ENCODE data around the gene AKAP13. TPM values are rescaled to one million over a fixed set of nuclear protein-coding genes. Genes with fewer than 3 reads are reported as not detected.
A peak's percentile ranks its signal among the peaks of the same experiment; 100 is the strongest.

The AKAP13 gene
- polyA plus RNA-seq, 1 of the 3 experiments (the other 2 are of a cell fraction): 8.4 TPM

- H3K4me1 ChIP-seq (ENCODE audit: control insufficient read depth in 1 of 2, insufficient read depth in 2 of 2, low read depth in 1 of 2, low read length in 1 of 2): peaks cover 25 to 34% of the 10 kb centered on the region in 2 experiments
- whole genome bisulfite sequencing (ENCODE audit: low lambda C conversion rate): 82% methylated on average over 8 of the region's 8 CpGs
- no peak for TF ChIP-seq YY1 (IDR thresholded peaks at IDR 0.05; ENCODE audit: low read depth)
- TF ChIP-seq ELF1 (IDR thresholded peaks at IDR 0.05): no peak
- no peak for TF ChIP-seq ZBTB33 (IDR thresholded peaks at IDR 0.05; ENCODE audit: borderline replicate concordance, low read depth)
- TF ChIP-seq FOXM1 (IDR thresholded peaks at IDR 0.05; ENCODE audit: low read depth): no peak
- TF ChIP-seq, protein P1, sequence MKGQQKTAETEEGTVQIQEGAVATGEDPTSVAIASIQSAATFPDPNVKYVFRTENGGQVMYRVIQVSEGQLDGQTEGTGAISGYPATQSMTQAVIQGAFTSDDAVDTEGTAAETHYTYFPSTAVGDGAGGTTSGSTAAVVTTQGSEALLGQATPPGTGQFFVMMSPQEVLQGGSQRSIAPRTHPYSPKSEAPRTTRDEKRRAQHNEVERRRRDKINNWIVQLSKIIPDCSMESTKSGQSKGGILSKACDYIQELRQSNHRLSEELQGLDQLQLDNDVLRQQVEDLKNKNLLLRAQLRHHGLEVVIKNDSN (IDR thresholded peaks at IDR 0.05; ENCODE audit: borderline replicate concordance, low read depth): no peak
- TF ChIP-seq, protein P2, sequence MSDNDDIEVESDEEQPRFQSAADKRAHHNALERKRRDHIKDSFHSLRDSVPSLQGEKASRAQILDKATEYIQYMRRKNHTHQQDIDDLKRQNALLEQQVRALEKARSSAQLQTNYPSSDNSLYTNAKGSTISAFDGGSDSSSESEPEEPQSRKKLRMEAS (IDR thresholded peaks at IDR 0.05; ENCODE audit: low read depth): no peak
- no peak for TF ChIP-seq GATA2 (CRISPR knock-in tag; IDR thresholded peaks at IDR 0.05)
- no peak for TF ChIP-seq PBX3 (IDR thresholded peaks at IDR 0.05)
- no peak overlapping the region for H3K9ac ChIP-seq
- H3K79me2 ChIP-seq (ENCODE audit: insufficient read depth): peaks cover 61% of the 10 kb centered on the region
- H3F3A ChIP-seq (replicated peaks; ENCODE audit: insufficient read depth): peaks cover 4% of the 10 kb centered on the region
- H3K27me3 ChIP-seq (ENCODE audit: insufficient read depth): no peaks in the 10 kb centered on the region
- no peak overlapping the region for H3K4me3 ChIP-seq (ENCODE audit: low read depth in 2 of 2, low read length in 1 of 2)
- H2AFZ ChIP-seq (ENCODE audit: low read depth): no peak overlapping the region
- H3K9me2 ChIP-seq: no peaks in the 10 kb centered on the region
- CTCF ChIA-PET: interaction anchor here (1.0 to 1.7 kb wide), 4 partner anchors 9 to 178 kb away, joined by 3 to 7 read pairs (median 4); no protein-coding TSS in a partner anchor
- POLR2A ChIA-PET: no interaction called here
- H4K20me1 ChIP-seq (ENCODE audit: insufficient read depth): peaks cover 15% of the 10 kb centered on the region; the same call in 1 of the 2 replicates
- no peaks in the 10 kb centered on the region for H3K36me3 ChIP-seq (replicated peaks in 1 of 2; ENCODE audit: control insufficient read depth in 1 of 2, insufficient read depth in 2 of 2, low read length in 1 of 2)
- H3K27ac ChIP-seq (ENCODE audit: low read depth in 2 of 2, low read length in 1 of 2): peak overlapping the region in 1 of 2 experiments; percentile 23; a peak in 1 of 4 replicates
- H3K9me3 ChIP-seq: no peaks in the 10 kb centered on the region
- no peak for DNase-seq
- no peak overlapping the region for H3K4me2 ChIP-seq
These were observed 94.4 kb downstream of the AKAP13 start for GRCh38 chr15:85474700-85475316.

- no peak overlapping the region for H3K9ac ChIP-seq
- no peak overlapping the region for H2AFZ ChIP-seq (ENCODE audit: low read depth)
- POLR2A ChIA-PET: no interaction called here
- no peak for DNase-seq
- H3K27ac ChIP-seq (ENCODE audit: low read depth in 2 of 2, low read length in 1 of 2): no peak overlapping the region
- H3K36me3 ChIP-seq (replicated peaks in 1 of 2; ENCODE audit: control insufficient read depth in 1 of 2, insufficient read depth in 2 of 2, low read length in 1 of 2): no peaks in the 10 kb centered on the region
- TF ChIP-seq FOXM1 (IDR thresholded peaks at IDR 0.05; ENCODE audit: low read depth) (no peak), TAF1 (IDR thresholded peaks at IDR 0.05; ENCODE audit: borderline replicate concordance, low read depth, low read length) (no peak), NRF1 (IDR thresholded peaks at IDR 0.05; ENCODE audit: low read depth, low read length) (no peak), PBX3 (IDR thresholded peaks at IDR 0.05) (no peak), GATA2 (CRISPR knock-in tag; IDR thresholded peaks at IDR 0.05) (no peak), RCOR1 (IDR thresholded peaks at IDR 0.05; ENCODE audit: low read length) (no peak), ELF1 (IDR thresholded peaks at IDR 0.05) (no peak), RAD21 (IDR thresholded peaks at IDR 0.05; ENCODE audit: low read length) (no peak), POLR2AphosphoS5 (IDR thresholded peaks at IDR 0.05; ENCODE audit: low read depth, low read length) (no peak), NFIC (IDR thresholded peaks at IDR 0.05; ENCODE audit: borderline replicate concordance) (no peak), GABPA (IDR thresholded peaks at IDR 0.05; ENCODE audit: low read depth) (no peak)
- TF ChIP-seq, protein P3, sequence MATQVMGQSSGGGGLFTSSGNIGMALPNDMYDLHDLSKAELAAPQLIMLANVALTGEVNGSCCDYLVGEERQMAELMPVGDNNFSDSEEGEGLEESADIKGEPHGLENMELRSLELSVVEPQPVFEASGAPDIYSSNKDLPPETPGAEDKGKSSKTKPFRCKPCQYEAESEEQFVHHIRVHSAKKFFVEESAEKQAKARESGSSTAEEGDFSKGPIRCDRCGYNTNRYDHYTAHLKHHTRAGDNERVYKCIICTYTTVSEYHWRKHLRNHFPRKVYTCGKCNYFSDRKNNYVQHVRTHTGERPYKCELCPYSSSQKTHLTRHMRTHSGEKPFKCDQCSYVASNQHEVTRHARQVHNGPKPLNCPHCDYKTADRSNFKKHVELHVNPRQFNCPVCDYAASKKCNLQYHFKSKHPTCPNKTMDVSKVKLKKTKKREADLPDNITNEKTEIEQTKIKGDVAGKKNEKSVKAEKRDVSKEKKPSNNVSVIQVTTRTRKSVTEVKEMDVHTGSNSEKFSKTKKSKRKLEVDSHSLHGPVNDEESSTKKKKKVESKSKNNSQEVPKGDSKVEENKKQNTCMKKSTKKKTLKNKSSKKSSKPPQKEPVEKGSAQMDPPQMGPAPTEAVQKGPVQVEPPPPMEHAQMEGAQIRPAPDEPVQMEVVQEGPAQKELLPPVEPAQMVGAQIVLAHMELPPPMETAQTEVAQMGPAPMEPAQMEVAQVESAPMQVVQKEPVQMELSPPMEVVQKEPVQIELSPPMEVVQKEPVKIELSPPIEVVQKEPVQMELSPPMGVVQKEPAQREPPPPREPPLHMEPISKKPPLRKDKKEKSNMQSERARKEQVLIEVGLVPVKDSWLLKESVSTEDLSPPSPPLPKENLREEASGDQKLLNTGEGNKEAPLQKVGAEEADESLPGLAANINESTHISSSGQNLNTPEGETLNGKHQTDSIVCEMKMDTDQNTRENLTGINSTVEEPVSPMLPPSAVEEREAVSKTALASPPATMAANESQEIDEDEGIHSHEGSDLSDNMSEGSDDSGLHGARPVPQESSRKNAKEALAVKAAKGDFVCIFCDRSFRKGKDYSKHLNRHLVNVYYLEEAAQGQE (IDR thresholded peaks at IDR 0.05; ENCODE audit: low read depth, low read length): no peak
- TF ChIP-seq, protein P2 (IDR thresholded peaks at IDR 0.05; ENCODE audit: low read depth): no peak
- 100% methylated on average over 1 of the region's 1 CpG for WGBS (ENCODE audit: low lambda C conversion rate)
- H3F3A ChIP-seq (replicated peaks; ENCODE audit: insufficient read depth): peaks cover 4% of the 10 kb centered on the region
- no peak overlapping the region for H3K4me3 ChIP-seq (ENCODE audit: low read depth in 2 of 2, low read length in 1 of 2)
- H3K4me2 ChIP-seq: no peak overlapping the region
- H3K9me3 ChIP-seq: no peaks in the 10 kb centered on the region
- CTCF ChIA-PET: interaction anchor here (1.0 to 1.7 kb wide), 4 partner anchors 9 to 179 kb away, joined by 3 to 7 read pairs (median 4); no protein-coding TSS in a partner anchor
- H3K9me2 ChIP-seq: no peaks in the 10 kb centered on the region
- no peaks in the 10 kb centered on the region for H3K27me3 ChIP-seq (ENCODE audit: insufficient read depth)
- peaks cover 25 to 34% of the 10 kb centered on the region in 2 experiments for H3K4me1 ChIP-seq (ENCODE audit: control insufficient read depth in 1 of 2, insufficient read depth in 2 of 2, low read depth in 1 of 2, low read length in 1 of 2)
- H4K20me1 ChIP-seq (ENCODE audit: insufficient read depth): peaks cover 15% of the 10 kb centered on the region; the same call in 1 of the 2 replicates
- peaks cover 57% of the 10 kb centered on the region for H3K79me2 ChIP-seq (ENCODE audit: insufficient read depth)
These were observed 94.9 kb downstream of the AKAP13 start for GRCh38 chr15:85475317-85475701.

Measured in SK-N-SH (cell line).